ENCODE data around the gene TTC39B.

The TTC39B gene

GRCh38 chr9:15161753-15162152 is 145.3 kb downstream of the TTC39B start:
- no peaks in the 10 kb centered on the region for H3K9me3 Mint-ChIP-seq
- no peak overlapping the region for H3K27ac Mint-ChIP-seq (ENCODE audit: low read depth)
- DNase-seq (ENCODE audit: low spot score in 2 of 2) (no peak), ATAC-seq (replicated peaks; ENCODE audit: extremely low read depth, poor library complexity, severe bottlenecking) (no peak)
- no peak overlapping the region for H3K4me3 Mint-ChIP-seq
- H3K27me3 Mint-ChIP-seq, result no peaks in the 10 kb centered on the region
- H3K36me3 Mint-ChIP-seq (ENCODE audit: insufficient read depth), result peaks cover 1% of the 10 kb centered on the region
- H3K4me1 Mint-ChIP-seq, result no peaks in the 10 kb centered on the region

GRCh38 chr9:15160673-15161072 is 146.3 kb downstream of the TTC39B start:
- Mint-ChIP-seq H3K27me3 (no peaks in the 10 kb centered on the region), H3K36me3 (ENCODE audit: insufficient read depth) (peaks cover 1% of the 10 kb centered on the region), H3K4me3 (no peak overlapping the region), H3K4me1 (no peaks in the 10 kb centered on the region), H3K9me3 (no peaks in the 10 kb centered on the region), H3K27ac (ENCODE audit: low read depth) (no peak overlapping the region)
- DNase-seq (ENCODE audit: low spot score in 2 of 2), result no peak
- no peak for ATAC-seq (replicated peaks; ENCODE audit: extremely low read depth, poor library complexity, severe bottlenecking)

GRCh38 chr9:15158064-15158463 is 149.0 kb downstream of the TTC39B start:
- no peak for DNase-seq (ENCODE audit: low spot score in 2 of 2)
- ATAC-seq (replicated peaks; ENCODE audit: extremely low read depth, poor library complexity, severe bottlenecking), result no peak
- H3K4me1 Mint-ChIP-seq, result no peaks in the 10 kb centered on the region
- H3K9me3 Mint-ChIP-seq, result no peaks in the 10 kb centered on the region
- no peak overlapping the region for H3K27ac Mint-ChIP-seq (ENCODE audit: low read depth)
- no peak overlapping the region for H3K4me3 Mint-ChIP-seq
- peaks cover 18% of the 10 kb centered on the region for H3K27me3 Mint-ChIP-seq
- H3K36me3 Mint-ChIP-seq (ENCODE audit: insufficient read depth), result peaks cover under 1% of the 10 kb centered on the region

- H3K4me1 Mint-ChIP-seq, result no peaks in the 10 kb centered on the region
- ATAC-seq (replicated peaks; ENCODE audit: extremely low read depth, poor library complexity, severe bottlenecking) (no peak), DNase-seq (ENCODE audit: low spot score in 2 of 2) (no peak)
- H3K9me3 Mint-ChIP-seq, result no peaks in the 10 kb centered on the region
- no peaks in the 10 kb centered on the region for H3K36me3 Mint-ChIP-seq (ENCODE audit: insufficient read depth)
- H3K27me3 Mint-ChIP-seq, result peaks cover 19% of the 10 kb centered on the region
- no peak overlapping the region for H3K27ac Mint-ChIP-seq (ENCODE audit: low read depth)
- H3K4me3 Mint-ChIP-seq, result no peak overlapping the region
Measured at GRCh38 chr9:15157381-15157780, 149.6 kb downstream of the TTC39B start.

- Mint-ChIP-seq H3K9me3 (no peaks in the 10 kb centered on the region), H3K4me3 (no peak overlapping the region), H3K36me3 (ENCODE audit: insufficient read depth) (peaks cover 2% of the 10 kb centered on the region), H3K27ac (ENCODE audit: low read depth) (no peak overlapping the region), H3K27me3 (peaks cover 30% of the 10 kb centered on the region), H3K4me1 (no peaks in the 10 kb centered on the region)
- DNase-seq (ENCODE audit: low spot score in 2 of 2) (no peak), ATAC-seq (replicated peaks; ENCODE audit: extremely low read depth, poor library complexity, severe bottlenecking) (no peak)
Measured at GRCh38 chr9:15156241-15156640, 150.8 kb downstream of the TTC39B start.

GRCh38 chr9:15155826-15156225 is 151.2 kb downstream of the TTC39B start:
- Mint-ChIP-seq H3K36me3 (ENCODE audit: insufficient read depth) (peaks cover 2% of the 10 kb centered on the region), H3K4me3 (no peak overlapping the region), H3K27me3 (peaks cover 34% of the 10 kb centered on the region), H3K27ac (ENCODE audit: low read depth) (no peak overlapping the region), H3K4me1 (no peaks in the 10 kb centered on the region), H3K9me3 (no peaks in the 10 kb centered on the region)
- DNase-seq (ENCODE audit: low spot score in 2 of 2) (no peak), ATAC-seq (replicated peaks; ENCODE audit: extremely low read depth, poor library complexity, severe bottlenecking) (no peak)

- no peak overlapping the region for H3K4me3 Mint-ChIP-seq
- H3K9me3 Mint-ChIP-seq, result no peaks in the 10 kb centered on the region
- H3K27me3 Mint-ChIP-seq, result peaks cover 39% of the 10 kb centered on the region
- H3K36me3 Mint-ChIP-seq (ENCODE audit: insufficient read depth), result peaks cover 2% of the 10 kb centered on the region
- ATAC-seq (replicated peaks; ENCODE audit: extremely low read depth, poor library complexity, severe bottlenecking) (no peak), DNase-seq (ENCODE audit: low spot score in 2 of 2) (no peak)
- no peak overlapping the region for H3K27ac Mint-ChIP-seq (ENCODE audit: low read depth)
- no peaks in the 10 kb centered on the region for H3K4me1 Mint-ChIP-seq
Measured at GRCh38 chr9:15155323-15155722, 151.7 kb downstream of the TTC39B start.

- H3K4me1 Mint-ChIP-seq, result no peaks in the 10 kb centered on the region
- ATAC-seq (replicated peaks; ENCODE audit: extremely low read depth, poor library complexity, severe bottlenecking) (no peak), DNase-seq (ENCODE audit: low spot score in 2 of 2) (no peak)
- peaks cover 45% of the 10 kb centered on the region for H3K27me3 Mint-ChIP-seq
- peaks cover 2% of the 10 kb centered on the region for H3K36me3 Mint-ChIP-seq (ENCODE audit: insufficient read depth)
- H3K27ac Mint-ChIP-seq (ENCODE audit: low read depth), result no peak overlapping the region
- no peak overlapping the region for H3K4me3 Mint-ChIP-seq
- H3K9me3 Mint-ChIP-seq, result no peaks in the 10 kb centered on the region
Measured at GRCh38 chr9:15154677-15155076, 152.3 kb downstream of the TTC39B start.

- DNase-seq (ENCODE audit: low spot score in 2 of 2), result no peak
- Mint-ChIP-seq H3K4me1 (no peaks in the 10 kb centered on the region), H3K27ac (ENCODE audit: low read depth) (no peak overlapping the region), H3K9me3 (no peaks in the 10 kb centered on the region), H3K27me3 (peaks cover 45% of the 10 kb centered on the region), H3K36me3 (ENCODE audit: insufficient read depth) (peaks cover 2% of the 10 kb centered on the region), H3K4me3 (no peak overlapping the region)
- no peak for ATAC-seq (replicated peaks; ENCODE audit: extremely low read depth, poor library complexity, severe bottlenecking)
Measured at GRCh38 chr9:15153961-15154360, 153.1 kb downstream of the TTC39B start.

GRCh38 chr9:15150939-15151338 is 156.1 kb downstream of the TTC39B start:
- no peak overlapping the region for H3K27ac Mint-ChIP-seq (ENCODE audit: low read depth)
- no peaks in the 10 kb centered on the region for H3K9me3 Mint-ChIP-seq
- no peak for ATAC-seq (replicated peaks; ENCODE audit: extremely low read depth, poor library complexity, severe bottlenecking)
- DNase-seq (ENCODE audit: low spot score in 2 of 2), result no peak
- H3K4me1 Mint-ChIP-seq, result no peaks in the 10 kb centered on the region
- peaks cover 45% of the 10 kb centered on the region for H3K27me3 Mint-ChIP-seq
- H3K4me3 Mint-ChIP-seq, result no peak overlapping the region
- H3K36me3 Mint-ChIP-seq (ENCODE audit: insufficient read depth), result peaks cover 2% of the 10 kb centered on the region

GRCh38 chr9:15149450-15149849 is 157.6 kb downstream of the TTC39B start:
- H3K27me3 Mint-ChIP-seq, result peaks cover 47% of the 10 kb centered on the region
- peaks cover 2% of the 10 kb centered on the region for H3K36me3 Mint-ChIP-seq (ENCODE audit: insufficient read depth)
- H3K4me1 Mint-ChIP-seq, result no peaks in the 10 kb centered on the region
- DNase-seq (ENCODE audit: low spot score in 2 of 2), result no peak
- no peak for ATAC-seq (replicated peaks; ENCODE audit: extremely low read depth, poor library complexity, severe bottlenecking)
- no peaks in the 10 kb centered on the region for H3K9me3 Mint-ChIP-seq
- H3K4me3 Mint-ChIP-seq, result no peak overlapping the region
- no peak overlapping the region for H3K27ac Mint-ChIP-seq (ENCODE audit: low read depth)

- no peak overlapping the region for H3K4me3 Mint-ChIP-seq
- no peaks in the 10 kb centered on the region for H3K36me3 Mint-ChIP-seq (ENCODE audit: insufficient read depth)
- peaks cover 33% of the 10 kb centered on the region for H3K27me3 Mint-ChIP-seq
- no peak overlapping the region for H3K27ac Mint-ChIP-seq (ENCODE audit: low read depth)
- H3K9me3 Mint-ChIP-seq, result no peaks in the 10 kb centered on the region
- no peaks in the 10 kb centered on the region for H3K4me1 Mint-ChIP-seq
- DNase-seq (ENCODE audit: low spot score in 2 of 2) (no peak), ATAC-seq (replicated peaks; ENCODE audit: extremely low read depth, poor library complexity, severe bottlenecking) (no peak)
Measured at GRCh38 chr9:15146268-15146700, 160.7 kb downstream of the TTC39B start.

GRCh38 chr9:15144622-15145061 is 162.4 kb downstream of the TTC39B start:
- no peak overlapping the region for H3K4me3 Mint-ChIP-seq
- peaks cover 27% of the 10 kb centered on the region for H3K27me3 Mint-ChIP-seq
- DNase-seq (ENCODE audit: low spot score in 2 of 2) (no peak), ATAC-seq (replicated peaks; ENCODE audit: extremely low read depth, poor library complexity, severe bottlenecking) (no peak)
- H3K27ac Mint-ChIP-seq (ENCODE audit: low read depth), result no peak overlapping the region
- H3K9me3 Mint-ChIP-seq, result no peaks in the 10 kb centered on the region
- H3K4me1 Mint-ChIP-seq, result no peaks in the 10 kb centered on the region
- no peaks in the 10 kb centered on the region for H3K36me3 Mint-ChIP-seq (ENCODE audit: insufficient read depth)
